ENCODE measurements around the gene CENPA.

- TF ChIP-seq EZH2 (IDR thresholded peaks at IDR 0.05), result no peak
- TF ChIP-seq CTCF (IDR thresholded peaks at IDR 0.05), result no peak
Measured at GRCh38 chr2:26822877-26823276, 37.0 kb downstream of the CENPA start.

Measured in neural progenitor cell (in vitro differentiated cells).